ENCODE measurements around the gene AMY2A.
"Not testable (repeated sequence)": the region's sequence is repeated elsewhere in the genome, so short reads cannot be mapped to it uniquely, and the experiment has no call there.

Gene AMY2A

GRCh38 chr1:103641194-103641593 is 24.0 kb downstream of the AMY2A start:
- not testable (repeated sequence) for H3K4me1 ChIP-seq (ENCODE audit: control insufficient read depth, insufficient read depth, low read length, poor library complexity, severe bottlenecking); H3K27ac ChIP-seq (ENCODE audit: low read depth, low read length, severe bottlenecking); H3K36me3 ChIP-seq (ENCODE audit: control insufficient read depth, insufficient read depth, low read length); H3K4me3 ChIP-seq (ENCODE audit: extremely low read depth, insufficient read depth, low read length, poor library complexity, severe bottlenecking); H3K9me3 ChIP-seq (ENCODE audit: control insufficient read depth, low read length)
- WGBS, 2 experiments (ENCODE audit: insufficient coverage in 2 of 2): no CpG with 5 or more reads among the region's 3 CpGs

GRCh38 chr1:103643908-103644307 is 26.7 kb downstream of the AMY2A start:
- not testable (repeated sequence) for H3K27ac ChIP-seq (ENCODE audit: low read depth, low read length, severe bottlenecking); H3K9me3 ChIP-seq (ENCODE audit: control insufficient read depth, low read length); H3K4me3 ChIP-seq (ENCODE audit: extremely low read depth, insufficient read depth, low read length, poor library complexity, severe bottlenecking); H3K36me3 ChIP-seq (ENCODE audit: control insufficient read depth, insufficient read depth, low read length); H3K4me1 ChIP-seq (ENCODE audit: control insufficient read depth, insufficient read depth, low read length, poor library complexity, severe bottlenecking)
- WGBS, 2 experiments (ENCODE audit: insufficient coverage in 2 of 2): no CpG with 5 or more reads among the region's 3 CpGs

- H3K4me3 ChIP-seq (ENCODE audit: extremely low read depth, insufficient read depth, low read length, poor library complexity, severe bottlenecking); H3K36me3 ChIP-seq (ENCODE audit: control insufficient read depth, insufficient read depth, low read length); H3K4me1 ChIP-seq (ENCODE audit: control insufficient read depth, insufficient read depth, low read length, poor library complexity, severe bottlenecking); H3K9me3 ChIP-seq (ENCODE audit: control insufficient read depth, low read length); H3K27ac ChIP-seq (ENCODE audit: low read depth, low read length, severe bottlenecking): not testable (repeated sequence)
- WGBS, 2 experiments (ENCODE audit: insufficient coverage in 2 of 2): no CpG with 5 or more reads among the region's 3 CpGs
Measured at GRCh38 chr1:103650305-103650704, 33.1 kb downstream of the AMY2A start.

DNA sequence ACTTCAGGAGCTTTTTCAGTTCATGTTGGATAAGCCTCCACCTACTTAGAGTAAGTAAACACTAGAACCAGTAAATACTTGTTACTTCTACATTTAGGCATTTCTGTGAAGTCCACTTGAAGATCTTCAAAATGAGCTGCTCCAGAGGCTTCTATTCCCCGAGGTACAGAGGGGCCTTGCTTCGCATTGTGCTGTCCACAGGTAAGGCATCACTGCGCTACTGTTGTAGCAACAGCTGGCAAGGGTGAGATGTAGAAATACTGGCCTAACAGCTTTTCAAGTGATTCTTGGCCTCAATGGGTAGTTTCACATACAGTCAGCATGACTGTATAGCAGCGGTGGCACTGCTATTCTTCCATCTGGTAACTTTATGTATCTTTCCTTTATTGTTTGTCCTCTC is 33.7 kb downstream of the AMY2A start:
- not testable (repeated sequence) for H3K9me3 ChIP-seq (ENCODE audit: control insufficient read depth, low read length); H3K4me1 ChIP-seq (ENCODE audit: control insufficient read depth, insufficient read depth, low read length, poor library complexity, severe bottlenecking); H3K4me3 ChIP-seq (ENCODE audit: extremely low read depth, insufficient read depth, low read length, poor library complexity, severe bottlenecking); H3K27ac ChIP-seq (ENCODE audit: low read depth, low read length, severe bottlenecking); H3K36me3 ChIP-seq (ENCODE audit: control insufficient read depth, insufficient read depth, low read length)
- no CpG with 5 or more reads among the region's 4 CpGs for WGBS, 2 experiments (ENCODE audit: insufficient coverage in 2 of 2)

GRCh38 chr1:103654133-103654532 is 36.9 kb downstream of the AMY2A start:
- not testable (repeated sequence) for H3K36me3 ChIP-seq (ENCODE audit: control insufficient read depth, insufficient read depth, low read length); H3K9me3 ChIP-seq (ENCODE audit: control insufficient read depth, low read length); H3K27ac ChIP-seq (ENCODE audit: low read depth, low read length, severe bottlenecking); H3K4me3 ChIP-seq (ENCODE audit: extremely low read depth, insufficient read depth, low read length, poor library complexity, severe bottlenecking); H3K4me1 ChIP-seq (ENCODE audit: control insufficient read depth, insufficient read depth, low read length, poor library complexity, severe bottlenecking)
- no CpG with 5 or more reads among the region's 6 CpGs for WGBS, 2 experiments (ENCODE audit: insufficient coverage in 2 of 2)

GRCh38 chr1:103655460-103655859 is 38.2 kb downstream of the AMY2A start, which contains the start of gene AMY1A:
Gene AMY1A, plus strand, starts transcription at chr1:103655760. Its CDS starts 571 bp downstream, at chr1:103656331.
- not testable (repeated sequence) for H3K27ac ChIP-seq (ENCODE audit: low read depth, low read length, severe bottlenecking); H3K9me3 ChIP-seq (ENCODE audit: control insufficient read depth, low read length); H3K4me3 ChIP-seq (ENCODE audit: extremely low read depth, insufficient read depth, low read length, poor library complexity, severe bottlenecking); H3K4me1 ChIP-seq (ENCODE audit: control insufficient read depth, insufficient read depth, low read length, poor library complexity, severe bottlenecking); H3K36me3 ChIP-seq (ENCODE audit: control insufficient read depth, insufficient read depth, low read length)
- no CpG with 5 or more reads among the region's 5 CpGs for WGBS, 2 experiments (ENCODE audit: insufficient coverage in 2 of 2)

All from mesodermal cell (in vitro differentiated cells).